ENCODE data around the gene NCLN. TPM values are rescaled to one million over a fixed set of nuclear protein-coding genes. Genes with fewer than 3 reads are reported as not detected.

NCLN gene
- total RNA-seq, 1 experiment from 2014 or later: 105 TPM

GRCh38 chr19:3253270-3253669, 67.5 kb downstream of the NCLN start:
- DNase-seq (ENCODE audit: low read depth): no peak

GRCh38 chr19:3254520-3254919, 68.8 kb downstream of the NCLN start:
- no peak for DNase-seq (ENCODE audit: low read depth)

DNA sequence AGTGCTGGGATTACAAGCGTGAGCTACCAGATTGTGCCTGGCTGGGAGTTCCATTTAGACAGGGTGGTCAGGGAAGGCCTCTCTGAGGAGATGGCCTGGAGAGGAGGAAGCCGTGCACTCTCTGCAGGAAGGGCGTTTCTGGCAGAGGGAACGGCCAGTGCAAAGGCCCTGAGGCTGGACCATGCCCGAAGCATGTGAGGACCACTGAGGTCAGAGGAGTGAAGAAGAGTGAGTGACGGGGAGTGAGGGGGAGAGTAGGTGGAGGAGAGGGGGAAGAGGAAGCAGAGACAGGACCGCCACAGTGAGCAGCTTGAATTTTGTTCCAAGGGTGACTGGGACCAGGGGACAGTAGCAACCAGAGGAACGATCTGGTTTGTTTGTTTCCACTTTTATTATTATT, 71.3 kb downstream of the NCLN start:
- DNase-seq (ENCODE audit: low read depth): no peak

Other genes starting within 250 kb of the NCLN start
- 2.9 and 3.3 TPM in 2 replicates for gene ZNF77, start 241.0 kb upstream of the NCLN start, total RNA-seq (2014; rRNA removed)
- 0.40 TPM in 1 of 2 replicates, not detected in the other for gene TLE6, start 208.4 kb upstream of the NCLN start, total RNA-seq (2014; rRNA removed)
- gene TLE2, start 156.7 kb upstream of the NCLN start, total RNA-seq (2014; rRNA removed): 0.69 and 2.4 TPM in 2 replicates
- 257 and 316 TPM in 2 replicates for gene TLE5, start 123.4 kb upstream of the NCLN start, total RNA-seq (2014; rRNA removed)
- 80.7 and 81.2 TPM in 2 replicates for gene GNA11, start 91.6 kb upstream of the NCLN start, total RNA-seq (2014; rRNA removed)
- gene GNA15, start 49.9 kb upstream of the NCLN start, total RNA-seq (2014; rRNA removed): 0.06 and 0.40 TPM in 2 replicates
- not detected in 2 replicates for gene S1PR4, start 7.2 kb upstream of the NCLN start, total RNA-seq (2014; rRNA removed)
- gene CELF5, start 38.7 kb downstream of the NCLN start, total RNA-seq (2014; rRNA removed): not detected in 2 replicates
- 53.3 and 61.3 TPM in 2 replicates for gene NFIC, start 180.7 kb downstream of the NCLN start, total RNA-seq (2014; rRNA removed)